Hepatocyte (in vitro differentiated cells): ENCODE measurements around the gene DNAJC5G.

Source experiments
- CTCF ChIP-seq: fragments of 200-600 bp; sonication (generic); IDR thresholded peaks from 2 replicates; pipeline ENCODE4 v1.5.1; 2016; ENCODE audit warnings: antibody characterized with exemption, mild to moderate bottlenecking; ENCODE audit not compliant: poor library complexity
- EZH2 ChIP-seq: fragments of 200-600 bp; sonication (generic); IDR thresholded peaks from 2 replicates; pipeline ENCODE4 v1.6.1; 2016; ENCODE audit warnings: antibody characterized with exemption, mild to moderate bottlenecking, borderline replicate concordance
- EZH2phosphoT487 ChIP-seq: fragments of 200-600 bp; sonication (generic); IDR thresholded peaks from one replicate; pipeline ENCODE4 v1.6.1; 2018; ENCODE audit warnings: antibody characterized with exemption, mild to moderate bottlenecking, low read depth, moderate library complexity; ENCODE audit not compliant: unreplicated experiment, severe bottlenecking

- TF ChIP-seq EZH2phosphoT487: no peak
- no peak for TF ChIP-seq CTCF
- no peak for TF ChIP-seq EZH2
These were observed 36.9 kb downstream of the DNAJC5G start for GRCh38 chr2:27312152-27312551.
